C4-2B (cell line): ENCODE data around the gene ZNF710.
A peak's percentile ranks its signal among the peaks of the same experiment; 100 is the strongest.
"Not testable (repeated sequence)": the region's sequence is repeated elsewhere in the genome, so short reads cannot be mapped to it uniquely, and the experiment has no call there.

ENCODE experiments used
- H3K27ac ChIP-seq: fragments of 450-650 bp; 2 replicates; pipeline ENCODE4 v1.5.1; 2017
- CTCF ChIP-seq: fragments of 450-650 bp; conservative IDR thresholded peaks from 2 replicates; pipeline ENCODE4 v1.5.1; 2017; ENCODE audit warnings: mild to moderate bottlenecking
- ZFX ChIP-seq: fragments of 450-650 bp; IDR thresholded peaks from 2 replicates; pipeline ENCODE4 v1.6.1; 2017

The ZNF710 gene

GRCh38 chr15:90067953-90068606 is 67.0 kb downstream of the ZNF710 start:
- H3K27ac ChIP-seq = no peak overlapping the region

GRCh38 chr15:90070623-90071022 is 69.5 kb downstream of the ZNF710 start:
- not testable (repeated sequence) for H3K27ac ChIP-seq

More at GRCh38 chr15:90067953-90068606, 67.0 kb downstream of the ZNF710 start:
- TF ChIP-seq CTCF (no peak), ZFX (no peak)

- H3K27ac ChIP-seq = no peak overlapping the region
- TF ChIP-seq ZFX (no peak), CTCF (peak; percentile 87)
Measured at GRCh38 chr15:90071220-90071807, 70.2 kb downstream of the ZNF710 start.

- no peak overlapping the region for H3K27ac ChIP-seq
- TF ChIP-seq CTCF = no peak
- TF ChIP-seq ZFX = no peak
Measured at GRCh38 chr15:90072978-90073640, 72.0 kb downstream of the ZNF710 start.

GRCh38 chr15:90074023-90074422 is 72.9 kb downstream of the ZNF710 start:
- no peak overlapping the region for H3K27ac ChIP-seq
- TF ChIP-seq ZFX (no peak), CTCF (no peak)

GRCh38 chr15:90074916-90075315 is 73.8 kb downstream of the ZNF710 start:
- H3K27ac ChIP-seq = no peak overlapping the region
- TF ChIP-seq ZFX (no peak), CTCF (no peak)

GRCh38 chr15:90075420-90076289 is 74.5 kb downstream of the ZNF710 start:
- TF ChIP-seq ZFX = no peak
- no peak for TF ChIP-seq CTCF
- no peak overlapping the region for H3K27ac ChIP-seq
